HCEC 1CT (cell line): ENCODE measurements around the gene FBXL7.

ENCODE experiments used
- DNase-seq: peaks from one replicate; pipeline ENCODE4 v3.0.0-alpha.2; 2017

FBXL7 gene

GRCh38 chr5:15620501-15620900, 120.5 kb downstream of the FBXL7 start:
- DNase-seq = peak; percentile 57

- peak; percentile 10 for DNase-seq
These were observed 121.1 kb downstream of the FBXL7 start for GRCh38 chr5:15621094-15621493.

- DNase-seq = no peak
These were observed 123.8 kb downstream of the FBXL7 start for GRCh38 chr5:15623794-15624193.

GRCh38 chr5:15627109-15627508, 127.1 kb downstream of the FBXL7 start:
- DNase-seq = no peak

GRCh38 chr5:15627647-15628046, 127.7 kb downstream of the FBXL7 start:
- no peak for DNase-seq

GRCh38 chr5:15630441-15630840, 130.5 kb downstream of the FBXL7 start:
- no peak for DNase-seq

- DNase-seq = no peak
These were observed 134.8 kb downstream of the FBXL7 start for GRCh38 chr5:15634591-15635288.

- no peak for DNase-seq
These were observed 135.3 kb downstream of the FBXL7 start for GRCh38 chr5:15635289-15635616.

GRCh38 chr5:15637345-15637744, 137.4 kb downstream of the FBXL7 start:
- no peak for DNase-seq

GRCh38 chr5:15637886-15638285, 137.9 kb downstream of the FBXL7 start:
- DNase-seq = no peak

- no peak for DNase-seq
These were observed 138.3 kb downstream of the FBXL7 start for GRCh38 chr5:15638296-15638695.

GRCh38 chr5:15639288-15639687, 139.3 kb downstream of the FBXL7 start:
- DNase-seq = no peak

- no peak for DNase-seq
These were observed 140.1 kb downstream of the FBXL7 start for GRCh38 chr5:15640116-15640515.

GRCh38 chr5:15643731-15644130, 143.8 kb downstream of the FBXL7 start:
- no peak for DNase-seq

GRCh38 chr5:15645381-15646160, 145.6 kb downstream of the FBXL7 start:
- DNase-seq = peak; percentile 44

GRCh38 chr5:15646371-15646770, 146.4 kb downstream of the FBXL7 start:
- DNase-seq = no peak

GRCh38 chr5:15647251-15647650, 147.3 kb downstream of the FBXL7 start:
- no peak for DNase-seq

- no peak for DNase-seq
These were observed 150.3 kb downstream of the FBXL7 start for GRCh38 chr5:15650266-15650665.

- DNase-seq = no peak
These were observed 154.8 kb downstream of the FBXL7 start for GRCh38 chr5:15654779-15655178.

- DNase-seq = no peak
These were observed 155.7 kb downstream of the FBXL7 start for GRCh38 chr5:15655683-15656082.

- DNase-seq = peak; percentile 6
These were observed 165.0 kb downstream of the FBXL7 start for GRCh38 chr5:15664961-15665360.

GRCh38 chr5:15669826-15670225, 169.8 kb downstream of the FBXL7 start:
- no peak for DNase-seq

- no peak for DNase-seq
These were observed 174.7 kb downstream of the FBXL7 start for GRCh38 chr5:15674716-15675115.

- DNase-seq = no peak
These were observed 176.6 kb downstream of the FBXL7 start for GRCh38 chr5:15676591-15676990.

- DNase-seq = no peak
These were observed 179.2 kb downstream of the FBXL7 start for GRCh38 chr5:15679161-15679560.
